Measurements from ENCODE around the gene ARFGEF3. TPM values are rescaled to one million over a fixed set of nuclear protein-coding genes. Genes with fewer than 3 reads are reported as not detected.

The ARFGEF3 gene
- total and polyA plus RNA-seq, 10 of the 15 experiments (the other 5 are each of a cell fraction or from before 2014, with no cell fraction given) = under 0.01 to 0.08 (median 0.02) TPM; not detected in 1

DNA sequence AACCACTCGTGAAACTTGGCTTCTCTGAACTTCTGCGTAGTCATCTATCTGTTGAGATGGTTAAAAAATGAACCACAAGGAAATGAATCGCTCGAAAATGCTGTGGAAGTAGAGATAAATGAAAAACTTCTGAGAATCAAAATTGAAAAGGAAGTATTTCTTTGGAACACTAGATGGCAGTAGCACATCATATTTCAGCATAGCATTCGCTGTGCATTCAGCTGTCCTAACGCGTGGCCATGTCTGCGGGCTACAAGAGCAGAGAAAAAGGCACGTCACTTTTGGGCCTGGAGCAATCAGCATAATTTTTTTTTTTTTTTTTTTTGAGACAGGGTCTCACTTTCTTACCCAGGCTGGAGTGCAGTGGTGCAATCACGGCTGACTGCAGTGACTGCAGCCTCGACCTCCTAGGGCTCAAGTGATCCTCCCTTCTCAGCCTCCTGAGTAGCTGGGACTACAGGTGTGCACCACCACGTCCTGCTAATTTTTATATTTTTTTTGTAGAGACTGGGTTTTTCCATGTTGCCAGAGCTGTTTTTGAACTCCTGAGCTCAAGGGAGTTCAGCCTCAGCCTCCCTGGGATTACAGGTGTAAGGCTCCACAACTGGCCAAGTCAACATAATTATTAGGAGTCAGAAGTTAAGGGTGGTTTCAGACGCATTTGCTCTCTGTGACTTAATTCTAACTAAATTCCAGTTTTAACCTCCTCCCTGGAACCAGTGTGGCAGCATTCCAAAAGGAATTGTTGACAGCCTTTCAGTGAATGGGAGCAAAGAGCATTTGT, 45.7 kb upstream of the ARFGEF3 start (continued):
- TF ChIP-seq, protein P1, sequence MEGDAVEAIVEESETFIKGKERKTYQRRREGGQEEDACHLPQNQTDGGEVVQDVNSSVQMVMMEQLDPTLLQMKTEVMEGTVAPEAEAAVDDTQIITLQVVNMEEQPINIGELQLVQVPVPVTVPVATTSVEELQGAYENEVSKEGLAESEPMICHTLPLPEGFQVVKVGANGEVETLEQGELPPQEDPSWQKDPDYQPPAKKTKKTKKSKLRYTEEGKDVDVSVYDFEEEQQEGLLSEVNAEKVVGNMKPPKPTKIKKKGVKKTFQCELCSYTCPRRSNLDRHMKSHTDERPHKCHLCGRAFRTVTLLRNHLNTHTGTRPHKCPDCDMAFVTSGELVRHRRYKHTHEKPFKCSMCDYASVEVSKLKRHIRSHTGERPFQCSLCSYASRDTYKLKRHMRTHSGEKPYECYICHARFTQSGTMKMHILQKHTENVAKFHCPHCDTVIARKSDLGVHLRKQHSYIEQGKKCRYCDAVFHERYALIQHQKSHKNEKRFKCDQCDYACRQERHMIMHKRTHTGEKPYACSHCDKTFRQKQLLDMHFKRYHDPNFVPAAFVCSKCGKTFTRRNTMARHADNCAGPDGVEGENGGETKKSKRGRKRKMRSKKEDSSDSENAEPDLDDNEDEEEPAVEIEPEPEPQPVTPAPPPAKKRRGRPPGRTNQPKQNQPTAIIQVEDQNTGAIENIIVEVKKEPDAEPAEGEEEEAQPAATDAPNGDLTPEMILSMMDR (IDR thresholded peaks at IDR 0.05 in 2 of 3, conservative IDR thresholded peaks at IDR 0.05 in 1 of 3; ENCODE audit: control insufficient read depth in 2 of 3, extremely low read depth in 1 of 3, insufficient read depth in 1 of 3, low read depth in 3 of 3, low read length in 3 of 3) = peak; percentile 53 to 86 (median 64); a peak in 5 of 6 replicates

GRCh38 chr6:138116661-138116999, 45.1 kb upstream of the ARFGEF3 start:
- no peaks in the 10 kb centered on the region for H4K20me1 ChIP-seq (ENCODE audit: control insufficient read depth, insufficient read depth)
- no peaks in the 10 kb centered on the region for H3K36me3 ChIP-seq (ENCODE audit: control insufficient read depth in 2 of 2, insufficient read depth in 2 of 2, low read length in 1 of 2)
- ATAC-seq (no peak), DNase-seq (ENCODE audit: low read depth, low spot score) (no peak), FAIRE-seq (no peak)
- no peak overlapping the region for H3K4me2 ChIP-seq (ENCODE audit: control insufficient read depth, insufficient read depth)
- H3K9me3 ChIP-seq (replicated peaks; ENCODE audit: control insufficient read depth, insufficient read depth, low read length) = no peaks in the 10 kb centered on the region
- no peak overlapping the region for H3K27ac ChIP-seq (ENCODE audit: control insufficient read depth, insufficient read depth)
- in situ Hi-C loops (cut with MboI) (loop anchor here (5.0 to 10.0 kb wide), 4 partner anchors 171 to 641 kb away; no protein-coding TSS in a partner anchor), intact Hi-C loops (cut with micrococcal nuclease; ENCODE audit: unreplicated experiment) (loop anchor here (1.0 to 5.0 kb wide), 7 partner anchors 171 to 651 kb away; partner anchors contain the start of gene HEBP2)
- SMC1A ChIA-PET (ENCODE audit: uncharacterized antibody, unreplicated experiment) = interaction anchor here (0.6 to 5.4 kb wide), 28 partner anchors 11 to 1248 kb away, joined by 3 to 46 read pairs (median 4); partner anchors contain the start of gene NHSL1
- RAD21 ChIA-PET (ENCODE audit: unreplicated experiment) = interaction anchor here (0.6 to 3.0 kb wide), 25 partner anchors 8 to 652 kb away, joined by 3 to 33 read pairs (median 4); partner anchors contain the start of gene HEBP2
- POLR2A ChIA-PET = no interaction called here
- H2AFZ ChIP-seq (ENCODE audit: control insufficient read depth, low read depth, low read length) = no peak overlapping the region
- H3K4me3 ChIP-seq = no peak overlapping the region
- H3K27me3 ChIP-seq (replicated peaks in 1 of 2; ENCODE audit: control insufficient read depth in 2 of 2, insufficient read depth in 2 of 2, low read length in 1 of 2) = peaks cover 0 to 2% of the 10 kb centered on the region in 2 experiments; a peak in 1 of 4 replicates
- no peak overlapping the region for H3K9ac ChIP-seq (ENCODE audit: control insufficient read depth, insufficient read depth, low read length)
- WGBS (ENCODE audit: insufficient coverage, insufficient replicate concordance, low lambda C conversion rate, missing lambda C conversion rate) = 0% methylated on average over 3 of the region's 3 CpGs
- CTCF ChIA-PET = interaction anchor here (0.6 to 8.0 kb wide), 51 partner anchors 8 to 1291 kb away, joined by 3 to 97 read pairs (median 6); partner anchors contain the start of gene HEBP2
- H3K79me2 ChIP-seq (ENCODE audit: control insufficient read depth, insufficient read depth, low read length) = no peaks in the 10 kb centered on the region
- BruUV-seq (replicated peaks) = no TSS peak
- no peaks in the 10 kb centered on the region for H3K4me1 ChIP-seq (ENCODE audit: control insufficient read depth, insufficient read depth, low read length)
- no peak for TF ChIP-seq JUND (IDR thresholded peaks at IDR 0.05; ENCODE audit: low read depth, low read length)
- TF ChIP-seq STAT1 (conservative IDR thresholded peaks at IDR 0.05) = no peak
- no peak for TF ChIP-seq MEF2B (IDR thresholded peaks at IDR 0.05; ENCODE audit: partially characterized antibody, poor library complexity, severe bottlenecking)
- no peak for TF ChIP-seq EGR1 (IDR thresholded peaks at IDR 0.05; ENCODE audit: borderline replicate concordance in 1 of 2, low read depth in 2 of 2, low read length in 2 of 2)
- no peak for TF ChIP-seq CEBPZ (IDR thresholded peaks at IDR 0.05; ENCODE audit: low read depth, low read length)
- TF ChIP-seq ZBED1 (IDR thresholded peaks at IDR 0.05; ENCODE audit: borderline replicate concordance) = no peak
- TF ChIP-seq ZSCAN29 (IDR thresholded peaks at IDR 0.05) = no peak
- no peak for TF ChIP-seq LARP7 (IDR thresholded peaks at IDR 0.05)
- no peak for TF ChIP-seq CHD4 (IDR thresholded peaks at IDR 0.05)
- TF ChIP-seq, protein P2, sequence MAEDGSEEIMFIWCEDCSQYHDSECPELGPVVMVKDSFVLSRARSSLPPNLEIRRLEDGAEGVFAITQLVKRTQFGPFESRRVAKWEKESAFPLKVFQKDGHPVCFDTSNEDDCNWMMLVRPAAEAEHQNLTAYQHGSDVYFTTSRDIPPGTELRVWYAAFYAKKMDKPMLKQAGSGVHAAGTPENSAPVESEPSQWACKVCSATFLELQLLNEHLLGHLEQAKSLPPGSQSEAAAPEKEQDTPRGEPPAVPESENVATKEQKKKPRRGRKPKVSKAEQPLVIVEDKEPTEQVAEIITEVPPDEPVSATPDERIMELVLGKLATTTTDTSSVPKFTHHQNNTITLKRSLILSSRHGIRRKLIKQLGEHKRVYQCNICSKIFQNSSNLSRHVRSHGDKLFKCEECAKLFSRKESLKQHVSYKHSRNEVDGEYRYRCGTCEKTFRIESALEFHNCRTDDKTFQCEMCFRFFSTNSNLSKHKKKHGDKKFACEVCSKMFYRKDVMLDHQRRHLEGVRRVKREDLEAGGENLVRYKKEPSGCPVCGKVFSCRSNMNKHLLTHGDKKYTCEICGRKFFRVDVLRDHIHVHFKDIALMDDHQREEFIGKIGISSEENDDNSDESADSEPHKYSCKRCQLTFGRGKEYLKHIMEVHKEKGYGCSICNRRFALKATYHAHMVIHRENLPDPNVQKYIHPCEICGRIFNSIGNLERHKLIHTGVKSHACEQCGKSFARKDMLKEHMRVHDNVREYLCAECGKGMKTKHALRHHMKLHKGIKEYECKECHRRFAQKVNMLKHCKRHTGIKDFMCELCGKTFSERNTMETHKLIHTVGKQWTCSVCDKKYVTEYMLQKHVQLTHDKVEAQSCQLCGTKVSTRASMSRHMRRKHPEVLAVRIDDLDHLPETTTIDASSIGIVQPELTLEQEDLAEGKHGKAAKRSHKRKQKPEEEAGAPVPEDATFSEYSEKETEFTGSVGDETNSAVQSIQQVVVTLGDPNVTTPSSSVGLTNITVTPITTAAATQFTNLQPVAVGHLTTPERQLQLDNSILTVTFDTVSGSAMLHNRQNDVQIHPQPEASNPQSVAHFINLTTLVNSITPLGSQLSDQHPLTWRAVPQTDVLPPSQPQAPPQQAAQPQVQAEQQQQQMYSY (CRISPR knock-in tag; IDR thresholded peaks at IDR 0.05) = no peak
- no peak for TF ChIP-seq NR2F1 (conservative IDR thresholded peaks at IDR 0.05)

Measured in GM12878 (cell line).